Measurements from ENCODE around the gene CAPN15.

CAPN15 gene

GRCh38 chr16:591892-592517, 64.5 kb downstream of the CAPN15 start:
- peak overlapping the region; percentile 64 for H3K27ac ChIP-seq
- no peak overlapping the region for H3K4me3 ChIP-seq (ENCODE audit: low read depth, low read length)
- peaks cover 32% of the 10 kb centered on the region for H3K36me3 ChIP-seq
- H3K9me3 ChIP-seq (ENCODE audit: severe bottlenecking) = no peaks in the 10 kb centered on the region
- DNase-seq = no peak
- H3K27me3 ChIP-seq (ENCODE audit: insufficient read depth, low read depth, severe bottlenecking) = no peaks in the 10 kb centered on the region
- TF ChIP-seq CTCF (IDR thresholded peaks at IDR 0.05; ENCODE audit: low read depth, low read length) = no peak

GRCh38 chr16:592518-593306, 65.2 kb downstream of the CAPN15 start:
- H3K36me3 ChIP-seq = peaks cover 32% of the 10 kb centered on the region
- H3K27ac ChIP-seq = peak overlapping the region; percentile 64
- no peaks in the 10 kb centered on the region for H3K27me3 ChIP-seq (ENCODE audit: insufficient read depth, low read depth, severe bottlenecking)
- no peak overlapping the region for H3K4me3 ChIP-seq (ENCODE audit: low read depth, low read length)
- peak; percentile 83 for TF ChIP-seq CTCF (IDR thresholded peaks at IDR 0.05; ENCODE audit: low read depth, low read length)
- no peaks in the 10 kb centered on the region for H3K9me3 ChIP-seq (ENCODE audit: severe bottlenecking)
- DNase-seq = peak; percentile 82

- TF ChIP-seq CTCF (IDR thresholded peaks at IDR 0.05; ENCODE audit: low read depth, low read length) = no peak
- Histone ChIP-seq H3K4me3 (ENCODE audit: low read depth, low read length) (no peak overlapping the region), H3K36me3 (peaks cover 29% of the 10 kb centered on the region), H3K27ac (peak overlapping the region; percentile 64), H3K9me3 (ENCODE audit: severe bottlenecking) (no peaks in the 10 kb centered on the region), H3K27me3 (ENCODE audit: insufficient read depth, low read depth, severe bottlenecking) (no peaks in the 10 kb centered on the region)
- no peak for DNase-seq
These were observed 65.9 kb downstream of the CAPN15 start for GRCh38 chr16:593406-593805.

- H3K36me3 ChIP-seq = peaks cover 29% of the 10 kb centered on the region
- peak overlapping the region; percentile 64 for H3K27ac ChIP-seq
- no peak overlapping the region for H3K4me3 ChIP-seq (ENCODE audit: low read depth, low read length)
- TF ChIP-seq CTCF (IDR thresholded peaks at IDR 0.05; ENCODE audit: low read depth, low read length) = no peak
- DNase-seq = no peak
- H3K9me3 ChIP-seq (ENCODE audit: severe bottlenecking) = no peaks in the 10 kb centered on the region
- no peaks in the 10 kb centered on the region for H3K27me3 ChIP-seq (ENCODE audit: insufficient read depth, low read depth, severe bottlenecking)
These were observed 66.3 kb downstream of the CAPN15 start for GRCh38 chr16:593807-594206.

- no peak for DNase-seq
- no peak for TF ChIP-seq CTCF (IDR thresholded peaks at IDR 0.05; ENCODE audit: low read depth, low read length)
These were observed 67.6 kb downstream of the CAPN15 start for GRCh38 chr16:595094-595528.

More at GRCh38 chr16:595094-595528, 67.6 kb downstream of the CAPN15 start:
- no peak overlapping the region for H3K27ac ChIP-seq
- peaks cover 37% of the 10 kb centered on the region for H3K36me3 ChIP-seq
- H3K4me3 ChIP-seq (ENCODE audit: low read depth, low read length) = no peak overlapping the region
- no peaks in the 10 kb centered on the region for H3K27me3 ChIP-seq (ENCODE audit: insufficient read depth, low read depth, severe bottlenecking)
- no peaks in the 10 kb centered on the region for H3K9me3 ChIP-seq (ENCODE audit: severe bottlenecking)

Data from WERI-Rb-1 (cell line).